HCT116 (cell line): ENCODE results near the gene FOXR1. TPM values are rescaled to one million over a fixed set of nuclear protein-coding genes. Genes with fewer than 3 reads are reported as not detected.
A peak's percentile ranks its signal among the peaks of the same experiment; 100 is the strongest.

Experiments used
- ATAC-seq: fragments of 200-7000 bp; cut with Tn5 transposase; 2 replicates; pipeline ENCODE4 v1.9.1; 2020; ENCODE audit warnings: mild to moderate bottlenecking, moderate library complexity
- BruUV-seq: library from RNA; stranded (reverse); fragments of 400-500 nt; replicated peaks from 2 replicates; lab custom pipeline; 2021; lab: Mats Ljungman, UMichigan
- CTCF ChIA-PET: fragments of 300-600 bp; sonication (Branson Sonifier 250); formaldehyde crosslinking; loops from one replicate; lab custom pipeline; 2021; ENCODE audit warnings: antibody characterized with exemption; lab: Charles Lee
- POLR2A ChIA-PET: fragments of 300-600, 350-600 bp; sonication (Branson Sonifier 250); formaldehyde crosslinking; loops from one replicate; lab custom pipeline; 2021; ENCODE audit warnings: antibody characterized with exemption; lab: Charles Lee
- RAD21 ChIA-PET, 2 experiments: fragments of 300-600 bp; sonication (Branson Sonifier 250); formaldehyde crosslinking; loops; one replicate each; lab custom pipeline; 2023; ENCODE audit warnings: low total read pairs in 2 of 2; ENCODE audit not compliant: uncharacterized antibody in 2 of 2, unreplicated experiment in 2 of 2, low non-redundant PET in 1 of 2; lab: Charles Lee
- DNase-seq: peaks from one replicate; pipeline ENCODE4 v3.0.0-alpha.2; 2010; ENCODE audit warnings: low read depth, low spot score
- H2AFZ ChIP-seq: fragments of 200-600 bp; shearing (Covaris generic), sonication (generic); 2 replicates; pipeline ENCODE4 v1.6.1; 2017; ENCODE audit warnings: low read depth, mixed run types, mixed read lengths, antibody characterized with exemption, low read length; ENCODE audit not compliant: poor library complexity, severe bottlenecking
- H3K27ac ChIP-seq: 2 replicates; pipeline ENCODE4 v1.5.1; 2012; ENCODE audit warnings: low read depth, low read length
- H3K27me3 ChIP-seq: fragments of 200-600 bp; sonication (generic); 2 replicates; pipeline ENCODE4 v1.6.1; 2016; ENCODE audit warnings: mixed run types, low read length, mixed read lengths; ENCODE audit not compliant: insufficient read depth
- H3K36me3 ChIP-seq, 2 experiments: fragments of 200-500 bp in 1 of 2; fragments of 200-600 bp in 1 of 2; sonication (Bioruptor generic) in 1 of 2; sonication (generic) in 1 of 2; 2 replicates each; pipeline versions ENCODE4 v1.5.1 to v1.6.1; 2014 to 2016; ENCODE audit warnings: low read length in 2 of 2, inconsistent platforms in 1 of 2, mixed read lengths in 1 of 2, mixed run types in 1 of 2; ENCODE audit not compliant: insufficient read depth in 2 of 2, control insufficient read depth in 1 of 2
- H3K4me1 ChIP-seq, 2 experiments: fragments of 200-600 bp in 1 of 2; sonication (generic) in 1 of 2; 2 replicates each; pipeline versions ENCODE4 v1.5.1 to v1.6.1; 2012 to 2017; ENCODE audit warnings: low read length in 2 of 2, inconsistent platforms in 1 of 2, mild to moderate bottlenecking in 1 of 2, mixed read lengths in 1 of 2, mixed run types in 1 of 2, moderate library complexity in 1 of 2; ENCODE audit not compliant: insufficient read depth in 2 of 2, control insufficient read depth in 1 of 2
- H3K4me2 ChIP-seq: fragments of 200-600 bp; sonication (generic); 2 replicates; pipeline ENCODE4 v1.6.1; 2017; ENCODE audit warnings: mixed run types, low read length, mixed read lengths
- H3K4me3 ChIP-seq, 2 experiments: fragments of 200-600 bp in 1 of 2; sonication (generic) in 1 of 2; replicated peaks in 1 of 2; 2 replicates each; pipeline ENCODE4 v1.5.1; 2011 to 2016; ENCODE audit warnings: low read length in 2 of 2, control low read depth in 1 of 2, low read depth in 1 of 2, mild to moderate bottlenecking in 1 of 2, mixed read lengths in 1 of 2, mixed run types in 1 of 2
- H3K79me2 ChIP-seq: fragments of 200-600 bp; sonication (generic); 2 replicates; pipeline ENCODE4 v1.6.1; 2017; ENCODE audit warnings: mild to moderate bottlenecking, mixed run types, low read length, moderate library complexity, mixed read lengths; ENCODE audit not compliant: insufficient read depth
- H3K9ac ChIP-seq: fragments of 200-600 bp; sonication (generic); 2 replicates; pipeline ENCODE4 v1.6.1; 2016; ENCODE audit warnings: low read length, mixed read lengths
- H3K9me2 ChIP-seq: fragments of 200-600 bp; sonication (generic), shearing (Covaris generic); 2 replicates; pipeline ENCODE4 v1.6.1; 2017; ENCODE audit warnings: mixed run types, mild to moderate bottlenecking, moderate library complexity; ENCODE audit not compliant: insufficient read depth
- H3K9me3 ChIP-seq, 2 experiments: fragments of 200-500 bp in 1 of 2; fragments of 200-600 bp in 1 of 2; sonication (Bioruptor generic) in 1 of 2; sonication (generic) in 1 of 2; 2 replicates each; pipeline ENCODE4 v1.6.1; 2014 to 2017; ENCODE audit warnings: low read length in 2 of 2, mixed read lengths in 2 of 2, inconsistent platforms in 1 of 2, low read depth in 1 of 2, mild to moderate bottlenecking in 1 of 2, mixed run types in 1 of 2, moderate library complexity in 1 of 2; ENCODE audit not compliant: control insufficient read depth in 1 of 2, insufficient read depth in 1 of 2
- H4K20me1 ChIP-seq: fragments of 200-600 bp; sonication (generic), shearing (Covaris generic); 2 replicates; pipeline ENCODE4 v1.6.1; 2017; ENCODE audit warnings: mixed run types, mild to moderate bottlenecking, moderate library complexity; ENCODE audit not compliant: insufficient read depth
- CTCF ChIP-seq, 3 experiments: fragments of 200-600 bp in 1 of 3; sonication (generic) in 1 of 3; IDR thresholded peaks in 2 of 3; conservative IDR thresholded peaks in 1 of 3; 2 replicates each; pipeline ENCODE4 v1.5.1; 2012 to 2017; ENCODE audit warnings: low read depth in 2 of 3, low read length in 2 of 3, antibody characterized with exemption in 1 of 3, borderline replicate concordance in 1 of 3, control low read depth in 1 of 3, mild to moderate bottlenecking in 1 of 3, mixed read lengths in 1 of 3, mixed run types in 1 of 3, moderate library complexity in 1 of 3; ENCODE audit not compliant: insufficient read depth in 1 of 3
- ELF1 ChIP-seq: IDR thresholded peaks from 2 replicates; pipeline ENCODE4 v1.6.1; 2012; ENCODE audit warnings: low read depth, borderline replicate concordance
- EZH2 ChIP-seq: fragments of 200-600 bp; sonication (generic); IDR thresholded peaks from 2 replicates; pipeline ENCODE4 v1.6.1; 2017; ENCODE audit warnings: antibody characterized with exemption, mixed run types
- EZH2phosphoT487 ChIP-seq: fragments of 200-600 bp; IDR thresholded peaks from 2 replicates; pipeline ENCODE4 v1.6.1; 2018; ENCODE audit warnings: antibody characterized with exemption, borderline replicate concordance
- FOSL1 ChIP-seq: IDR thresholded peaks from 2 replicates; pipeline ENCODE4 v1.6.1; 2012; ENCODE audit warnings: low read depth
- RAD21 ChIP-seq: IDR thresholded peaks from 2 replicates; pipeline ENCODE4 v1.6.1; 2012; ENCODE audit warnings: low read depth, mild to moderate bottlenecking
- REST ChIP-seq: IDR thresholded peaks from 2 replicates; pipeline ENCODE4 v1.6.1; 2012; ENCODE audit warnings: low read depth
- TCF7L2 ChIP-seq: IDR thresholded peaks from 2 replicates; pipeline ENCODE4 v1.7.0; 2011; ENCODE audit warnings: borderline replicate concordance, inconsistent platforms; ENCODE audit not compliant: insufficient read depth, insufficient read length; ENCODE audit errors: extremely low read depth
- YY1 ChIP-seq: IDR thresholded peaks from 2 replicates; pipeline ENCODE4 v1.6.1; 2011; ENCODE audit warnings: low read length, low read depth, moderate library complexity, mild to moderate bottlenecking; ENCODE audit not compliant: insufficient replicate concordance; ENCODE audit errors: extremely low read depth
- intact Hi-C: fragments of 100-400 bp; cut with micrococcal nuclease; formaldehyde crosslinking; loops from 2 replicates; pipeline ENCODE4 v1.10.0; 2022
- total RNA-seq: library from RNA; stranded (reverse); gene quantifications from one replicate; pipeline ENCODE4 v1.2.1, GENCODE V29; 2021; ENCODE audit not compliant: unreplicated experiment
- TF ChIP-seq, protein P1 (sequence below): IDR thresholded peaks from 2 replicates; pipeline ENCODE4 v1.6.1; 2011; ENCODE audit warnings: mild to moderate bottlenecking, low read length, moderate library complexity; ENCODE audit not compliant: insufficient replicate concordance; ENCODE audit errors: extremely low read depth

FOXR1 gene
- total RNA-seq, 1 experiment from 2014 or later, result not detected

DNA sequence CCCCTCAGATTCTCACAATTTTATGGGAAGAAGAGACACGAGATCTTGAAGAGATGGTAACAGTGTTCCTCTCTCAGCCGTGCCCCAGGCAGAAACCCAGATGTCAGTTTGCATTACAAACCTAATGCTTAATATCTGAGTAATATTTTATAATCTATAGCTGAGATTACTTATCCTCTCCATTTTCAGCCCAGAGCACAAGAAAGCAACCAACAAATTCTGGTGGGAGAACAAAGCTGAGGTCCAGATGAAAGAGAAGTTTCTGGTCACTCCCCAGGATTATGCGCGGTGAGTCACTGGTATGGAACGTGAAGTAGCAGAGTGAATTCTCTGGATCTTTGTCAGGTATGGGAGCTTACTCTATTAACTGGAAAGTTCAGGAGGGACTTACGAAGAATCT, 27.3 kb downstream of the FOXR1 start (continued):
- TF ChIP-seq EZH2phosphoT487, result no peak
- TF ChIP-seq RAD21, result no peak
- TF ChIP-seq CTCF (IDR thresholded peaks at IDR 0.05 in 2 of 3, conservative IDR thresholded peaks at IDR 0.05 in 1 of 3; ENCODE audit: borderline replicate concordance in 1 of 3, insufficient read depth in 1 of 3, low read depth in 2 of 3, low read length in 2 of 3), result no peak
- TF ChIP-seq REST, result no peak

DNA sequence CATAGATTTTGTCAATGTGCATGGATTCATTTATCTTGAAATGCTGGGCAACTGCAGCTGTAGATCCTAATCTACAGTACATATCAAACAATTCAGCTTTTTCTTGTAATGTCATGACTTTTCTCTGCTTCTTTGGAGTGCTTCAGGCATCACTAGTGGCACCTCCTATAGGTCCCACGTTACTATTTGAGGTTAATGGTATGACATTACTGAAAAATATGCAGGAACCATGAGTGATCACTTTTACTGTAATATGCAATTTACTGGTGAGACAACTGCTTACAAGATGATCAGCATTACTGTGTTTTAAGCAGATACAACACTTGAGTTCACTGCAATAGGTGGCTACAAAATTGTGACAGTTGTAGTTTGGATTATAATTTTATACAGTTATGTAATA, 29.3 kb downstream of the FOXR1 start:
- peak overlapping the region; percentile 97 for H3K4me2 ChIP-seq
- H3K9me2 ChIP-seq, result no peaks in the 10 kb centered on the region
- peaks cover 13 to 27% of the 10 kb centered on the region in 2 experiments for H3K36me3 ChIP-seq
- H3K9ac ChIP-seq, result no peak overlapping the region
- H3K4me1 ChIP-seq, result peaks cover 15 to 46% of the 10 kb centered on the region in 2 experiments
- H3K27me3 ChIP-seq, result no peaks in the 10 kb centered on the region
- H3K27ac ChIP-seq, result peak overlapping the region; percentile 20; the same call in 1 of the 2 replicates
- BruUV-seq, result no TSS peak
- ChIA-PET CTCF (no interaction called here), RAD21 (no interaction called here), POLR2A (no interaction called here)
- no peak for DNase-seq
- no peaks in the 10 kb centered on the region for H4K20me1 ChIP-seq
- ATAC-seq, result no peak
- H2AFZ ChIP-seq, result no peak overlapping the region
- H3K9me3 ChIP-seq, result no peaks in the 10 kb centered on the region
- TF ChIP-seq, protein P1, sequence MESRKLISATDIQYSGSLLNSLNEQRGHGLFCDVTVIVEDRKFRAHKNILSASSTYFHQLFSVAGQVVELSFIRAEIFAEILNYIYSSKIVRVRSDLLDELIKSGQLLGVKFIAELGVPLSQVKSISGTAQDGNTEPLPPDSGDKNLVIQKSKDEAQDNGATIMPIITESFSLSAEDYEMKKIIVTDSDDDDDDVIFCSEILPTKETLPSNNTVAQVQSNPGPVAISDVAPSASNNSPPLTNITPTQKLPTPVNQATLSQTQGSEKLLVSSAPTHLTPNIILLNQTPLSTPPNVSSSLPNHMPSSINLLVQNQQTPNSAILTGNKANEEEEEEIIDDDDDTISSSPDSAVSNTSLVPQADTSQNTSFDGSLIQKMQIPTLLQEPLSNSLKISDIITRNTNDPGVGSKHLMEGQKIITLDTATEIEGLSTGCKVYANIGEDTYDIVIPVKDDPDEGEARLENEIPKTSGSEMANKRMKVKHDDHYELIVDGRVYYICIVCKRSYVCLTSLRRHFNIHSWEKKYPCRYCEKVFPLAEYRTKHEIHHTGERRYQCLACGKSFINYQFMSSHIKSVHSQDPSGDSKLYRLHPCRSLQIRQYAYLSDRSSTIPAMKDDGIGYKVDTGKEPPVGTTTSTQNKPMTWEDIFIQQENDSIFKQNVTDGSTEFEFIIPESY, result no peak
- TF ChIP-seq TCF7L2 (no peak), CTCF (IDR thresholded peaks at IDR 0.05 in 2 of 3, conservative IDR thresholded peaks at IDR 0.05 in 1 of 3; ENCODE audit: borderline replicate concordance in 1 of 3, insufficient read depth in 1 of 3, low read depth in 2 of 3, low read length in 2 of 3) (no peak), YY1 (no peak), EZH2 (no peak), ELF1 (no peak), FOSL1 (no peak)
- no peak overlapping the region for H3K4me3 ChIP-seq
- H3K79me2 ChIP-seq, result peaks cover 87% of the 10 kb centered on the region
- intact Hi-C loops, result no loop called here
